Nephron (organoid): Measurements from ENCODE around the gene PDGFB.

ENCODE experiments used
- H3K27ac Mint-ChIP-seq, 3 experiments: 2 replicates each; pipeline ENCODE4 v1.8.0; 2020; ENCODE audit warnings: mixed read lengths in 3 of 3, mild to moderate bottlenecking in 2 of 3, moderate library complexity in 1 of 3
- H3K27me3 Mint-ChIP-seq: 2 replicates; pipeline ENCODE4 v1.8.0; 2021; ENCODE audit warnings: low read depth, mild to moderate bottlenecking, moderate library complexity, mixed read lengths
- H3K36me3 Mint-ChIP-seq: 2 replicates; pipeline ENCODE4 v1.8.0; 2020; ENCODE audit warnings: low read depth, mixed read lengths
- H3K4me1 Mint-ChIP-seq: 2 replicates; pipeline ENCODE4 v1.8.0; 2020; ENCODE audit warnings: mixed read lengths
- H3K4me3 Mint-ChIP-seq, 3 experiments: 2 replicates each; pipeline ENCODE4 v1.8.0; 2020; ENCODE audit warnings: mild to moderate bottlenecking in 3 of 3, mixed read lengths in 3 of 3, moderate library complexity in 2 of 3
- H3K9me3 Mint-ChIP-seq: 2 replicates; pipeline ENCODE4 v1.8.0; 2020; ENCODE audit warnings: mixed read lengths
- CTCF ChIP-seq, 3 experiments: fragments of 200-600 bp; sonication (generic); IDR thresholded peaks; one replicate each; pipeline ENCODE4 v1.5.0; 2021; ENCODE audit warnings: antibody characterized with exemption in 3 of 3; ENCODE audit not compliant: unreplicated experiment in 3 of 3

PDGFB gene

GRCh38 chr22:39209756-39210155 lies 35.0 kb downstream of the PDGFB start:
- H3K36me3 Mint-ChIP-seq: no peaks in the 10 kb centered on the region
- no peaks in the 10 kb centered on the region for H3K9me3 Mint-ChIP-seq
- H3K27me3 Mint-ChIP-seq: peaks cover 8% of the 10 kb centered on the region
- H3K4me1 Mint-ChIP-seq: peaks cover 26% of the 10 kb centered on the region
- no peak overlapping the region for H3K27ac Mint-ChIP-seq
- no peak overlapping the region for H3K4me3 Mint-ChIP-seq
- no peak for TF ChIP-seq CTCF (IDR thresholded peaks at IDR 0.05; ENCODE audit: unreplicated experiment in 3 of 3)

- no peak for TF ChIP-seq CTCF (IDR thresholded peaks at IDR 0.05; ENCODE audit: unreplicated experiment in 3 of 3)
- Mint-ChIP-seq H3K27ac (peak overlapping the region in 1 of 3 experiments; percentile 63), H3K9me3 (no peaks in the 10 kb centered on the region), H3K36me3 (no peaks in the 10 kb centered on the region), H3K27me3 (peaks cover 18% of the 10 kb centered on the region), H3K4me1 (peaks cover 19% of the 10 kb centered on the region), H3K4me3 (no peak overlapping the region)
Observed at GRCh38 chr22:39208013-39208680, 36.6 kb downstream of the PDGFB start.

GRCh38 chr22:39207141-39208012 lies 37.4 kb downstream of the PDGFB start:
- TF ChIP-seq CTCF (IDR thresholded peaks at IDR 0.05; ENCODE audit: unreplicated experiment in 3 of 3): no peak
- peaks cover 19% of the 10 kb centered on the region for H3K4me1 Mint-ChIP-seq
- no peaks in the 10 kb centered on the region for H3K36me3 Mint-ChIP-seq
- no peaks in the 10 kb centered on the region for H3K9me3 Mint-ChIP-seq
- no peak overlapping the region for H3K4me3 Mint-ChIP-seq
- H3K27ac Mint-ChIP-seq: peak overlapping the region in 2 of 3 experiments; percentile 6 to 55
- peaks cover 15% of the 10 kb centered on the region for H3K27me3 Mint-ChIP-seq

- no peak for TF ChIP-seq CTCF (IDR thresholded peaks at IDR 0.05; ENCODE audit: unreplicated experiment in 3 of 3)
- Mint-ChIP-seq H3K27me3 (peaks cover 13% of the 10 kb centered on the region), H3K36me3 (no peaks in the 10 kb centered on the region), H3K9me3 (no peaks in the 10 kb centered on the region), H3K4me3 (no peak overlapping the region), H3K4me1 (peaks cover 19% of the 10 kb centered on the region), H3K27ac (no peak overlapping the region)
Observed at GRCh38 chr22:39206491-39206890, 38.3 kb downstream of the PDGFB start.

GRCh38 chr22:39205344-39206021 lies 39.3 kb downstream of the PDGFB start:
- Mint-ChIP-seq H3K27me3 (peaks cover 18% of the 10 kb centered on the region), H3K27ac (no peak overlapping the region), H3K36me3 (no peaks in the 10 kb centered on the region), H3K9me3 (peaks cover 3% of the 10 kb centered on the region), H3K4me1 (peaks cover 19% of the 10 kb centered on the region), H3K4me3 (no peak overlapping the region)
- TF ChIP-seq CTCF (IDR thresholded peaks at IDR 0.05; ENCODE audit: unreplicated experiment in 3 of 3): no peak
